H1 (cell line): ENCODE data around the gene RAVER2. TPM values are rescaled to one million over a fixed set of nuclear protein-coding genes. Genes with fewer than 3 reads are reported as not detected.

Experiments
- CTCF ChIA-PET: fragments of 300-600 bp; sonication (Branson Sonifier 250); formaldehyde crosslinking; loops from one replicate; lab custom pipeline; 2021; ENCODE audit not compliant: partially characterized antibody; lab: Charles Lee
- POLR2A ChIA-PET: fragments of 300-600 bp; sonication (Branson Sonifier 250); formaldehyde crosslinking; loops from one replicate; lab custom pipeline; 2021; ENCODE audit warnings: inconsistent platforms; ENCODE audit not compliant: partially characterized antibody; lab: Charles Lee
- DNase-seq, 2 experiments: peaks; one replicate each; pipeline versions ENCODE4 v3.0.0 to v3.0.0-alpha.2; 2010 to 2022; ENCODE audit warnings: low spot score in 2 of 2, low read depth in 1 of 2, mixed read lengths in 1 of 2
- FAIRE-seq: peaks from 2 replicates; lab custom pipeline; 2011; peaks lifted over from hg19 to GRCh38; lab: Jason Lieb, UNC
- H2AFZ ChIP-seq: 2 replicates; pipeline ENCODE4 v1.8.1; 2012; ENCODE audit warnings: low read length, inconsistent platforms
- H2AK5ac ChIP-seq: 2 replicates; pipeline ENCODE4 v1.6.1; 2013; ENCODE audit warnings: low read depth, low read length
- H2BK120ac ChIP-seq: replicated peaks from 2 replicates; pipeline ENCODE3; 2013; ENCODE audit warnings: low read depth, low read length, inconsistent platforms
- H2BK12ac ChIP-seq: 2 replicates; pipeline ENCODE4 v1.6.1; 2013; ENCODE audit warnings: low read depth, low read length
- H2BK15ac ChIP-seq: 2 replicates; pipeline ENCODE4 v1.6.1; 2013; ENCODE audit warnings: low read length
- H2BK20ac ChIP-seq: 2 replicates; pipeline ENCODE4 v1.6.1; 2013; ENCODE audit warnings: low read length
- H2BK5ac ChIP-seq: 2 replicates; pipeline ENCODE4 v1.6.1; 2013; ENCODE audit warnings: low read depth, low read length
- H3K14ac ChIP-seq: 2 replicates; pipeline ENCODE4 v1.6.1; 2013; ENCODE audit warnings: inconsistent platforms; ENCODE audit not compliant: insufficient read length
- H3K18ac ChIP-seq: 2 replicates; pipeline ENCODE4 v1.6.1; 2013; ENCODE audit warnings: low read length; ENCODE audit errors: extremely low read depth
- H3K23ac ChIP-seq: 2 replicates; pipeline ENCODE4 v1.6.1; 2013; ENCODE audit warnings: inconsistent platforms; ENCODE audit not compliant: insufficient read length
- H3K23me2 ChIP-seq: 2 replicates; pipeline ENCODE4 v1.6.1; 2013; ENCODE audit warnings: low read depth, low read length
- H3K27ac ChIP-seq: 2 replicates; pipeline ENCODE4 v1.6.1; 2011; ENCODE audit warnings: low read depth, low read length, inconsistent platforms
- H3K27me3 ChIP-seq, 4 experiments: replicated peaks in 1 of 4; 1 replicate in 1 of 4; 2 replicates in 3 of 4; pipeline versions ENCODE4 v1.6.1 to v1.8.1; 2011 to 2013; ENCODE audit warnings: low read length in 3 of 4, mild to moderate bottlenecking in 3 of 4, inconsistent platforms in 2 of 4, mixed read lengths in 2 of 4, moderate library complexity in 1 of 4; ENCODE audit not compliant: control insufficient read depth in 3 of 4, insufficient read depth in 3 of 4; ENCODE audit errors: extremely low read depth in 1 of 4
- H3K36me3 ChIP-seq, 4 experiments: 2 replicates each; pipeline versions ENCODE4 v1.6.1 to v1.8.1; 2011 to 2013; ENCODE audit warnings: mild to moderate bottlenecking in 4 of 4, low read length in 3 of 4, moderate library complexity in 2 of 4, control low read depth in 1 of 4, inconsistent platforms in 1 of 4; ENCODE audit not compliant: insufficient read depth in 4 of 4, control insufficient read depth in 2 of 4
- H3K4ac ChIP-seq: replicated peaks from 2 replicates; pipeline ENCODE3; 2013; ENCODE audit warnings: low read length, low read depth, mixed read lengths, inconsistent platforms; ENCODE audit not compliant: insufficient read length
- H3K4me1 ChIP-seq, 4 experiments: replicated peaks in 1 of 4; 1 replicate in 1 of 4; 2 replicates in 3 of 4; pipeline versions ENCODE4 v1.6.1 to v1.8.1; 2011 to 2013; ENCODE audit warnings: low read length in 3 of 4, inconsistent platforms in 2 of 4, mixed read lengths in 1 of 4; ENCODE audit not compliant: insufficient read depth in 4 of 4, control insufficient read depth in 3 of 4
- H3K4me2 ChIP-seq, 2 experiments: 2 replicates each; pipeline versions ENCODE4 v1.6.1 to v1.8.1; 2011 to 2013; ENCODE audit warnings: low read depth in 2 of 2, low read length in 2 of 2, control low read depth in 1 of 2, inconsistent platforms in 1 of 2, mild to moderate bottlenecking in 1 of 2; ENCODE audit not compliant: insufficient read depth in 1 of 2
- H3K4me3 ChIP-seq, 4 experiments: fragments of 200-600, 300-600 bp in 1 of 4; sonication (generic), shearing (Covaris generic), sonication (Bioruptor Twin) in 1 of 4; 2 replicates each; pipeline versions ENCODE4 v1.5.1 to v1.8.1; 2011 to 2016; ENCODE audit warnings: low read length in 4 of 4, low read depth in 3 of 4, control low read depth in 2 of 4, inconsistent platforms in 2 of 4, mild to moderate bottlenecking in 2 of 4, mixed read lengths in 1 of 4, moderate library complexity in 1 of 4; ENCODE audit not compliant: insufficient read depth in 2 of 4; ENCODE audit errors: extremely low read depth in 1 of 4
- H3K56ac ChIP-seq: replicated peaks from 2 replicates; pipeline ENCODE3; 2013; ENCODE audit warnings: low read depth, mild to moderate bottlenecking, mixed read lengths, low read length, inconsistent platforms; ENCODE audit not compliant: insufficient read length
- H3K79me1 ChIP-seq: 2 replicates; pipeline ENCODE4 v1.6.1; 2013; ENCODE audit warnings: low read depth, low read length, control low read depth
- H3K79me2 ChIP-seq, 2 experiments: 2 replicates each; pipeline versions ENCODE4 v1.6.1 to v1.8.1; 2012 to 2013; ENCODE audit warnings: low read length in 2 of 2, mild to moderate bottlenecking in 2 of 2, inconsistent platforms in 1 of 2; ENCODE audit not compliant: insufficient read depth in 2 of 2, control insufficient read depth in 1 of 2
- H3K9ac ChIP-seq, 4 experiments: replicated peaks in 1 of 4; 1 replicate in 1 of 4; 2 replicates in 3 of 4; pipeline versions ENCODE4 v1.6.1 to v1.8.1; 2011 to 2013; ENCODE audit warnings: low read depth in 3 of 4, low read length in 3 of 4, control low read depth in 2 of 4, mild to moderate bottlenecking in 2 of 4, moderate library complexity in 2 of 4, inconsistent platforms in 1 of 4; ENCODE audit errors: extremely low read depth in 1 of 4
- H3K9me3 ChIP-seq, 2 experiments: 2 replicates each; pipeline versions ENCODE4 v1.6.1 to v1.8.1; 2012 to 2013; ENCODE audit warnings: mild to moderate bottlenecking in 2 of 2, moderate library complexity in 2 of 2, control low read depth in 1 of 2, inconsistent platforms in 1 of 2, low read depth in 1 of 2, low read length in 1 of 2, mixed read lengths in 1 of 2; ENCODE audit not compliant: insufficient read depth in 2 of 2
- H4K20me1 ChIP-seq, 2 experiments: replicated peaks in 1 of 2; 2 replicates each; pipeline versions ENCODE3 to v1.8.1; 2011 to 2013; ENCODE audit warnings: inconsistent platforms in 2 of 2, low read length in 2 of 2, mild to moderate bottlenecking in 1 of 2; ENCODE audit not compliant: insufficient read depth in 2 of 2, control insufficient read depth in 1 of 2
- H4K5ac ChIP-seq: 2 replicates; pipeline ENCODE4 v1.6.1; 2013; ENCODE audit warnings: low read length, low read depth, mixed read lengths, inconsistent platforms; ENCODE audit not compliant: insufficient read length
- H4K8ac ChIP-seq: 2 replicates; pipeline ENCODE4 v1.8.0; 2013; ENCODE audit warnings: mild to moderate bottlenecking, moderate library complexity, low read length, inconsistent platforms; ENCODE audit not compliant: insufficient read depth; ENCODE audit errors: extremely low read depth
- H4K91ac ChIP-seq: replicated peaks from 2 replicates; pipeline ENCODE3; 2013; ENCODE audit warnings: low read length, mixed read lengths, inconsistent platforms; ENCODE audit not compliant: insufficient read length
- CBX5 ChIP-seq: fragments of 300-800, 300-1000 bp; sonication (generic); IDR thresholded peaks from 2 replicates; pipeline ENCODE4 v1.7.1; 2016; ENCODE audit warnings: antibody characterized with exemption, low read length, low read depth
- CBX8 ChIP-seq: fragments of 300-800, 300-1000 bp; sonication (generic); IDR thresholded peaks from 2 replicates; pipeline ENCODE4 v1.7.1; 2016; ENCODE audit warnings: low read depth, low read length, borderline replicate concordance
- CEBPB ChIP-seq: IDR thresholded peaks from 2 replicates; pipeline ENCODE4 v1.6.1; 2012; ENCODE audit warnings: low read depth, low read length
- CHD1 ChIP-seq: IDR thresholded peaks from 2 replicates; pipeline ENCODE4 v1.6.1; 2012; ENCODE audit warnings: low read depth, low read length, improper control_type of control experiment
- EZH2 ChIP-seq: fragments of 200-600 bp; sonication (generic); IDR thresholded peaks from 2 replicates; pipeline ENCODE4 v1.7.1; 2012; ENCODE audit warnings: low read depth, mild to moderate bottlenecking, moderate library complexity, low read length, inconsistent platforms; ENCODE audit not compliant: severe bottlenecking
- FOSL1 ChIP-seq: IDR thresholded peaks from 2 replicates; pipeline ENCODE4 v1.6.1; 2011; ENCODE audit warnings: mild to moderate bottlenecking, low read depth, low read length, moderate library complexity; ENCODE audit not compliant: insufficient read depth
- GTF2F1 ChIP-seq: IDR thresholded peaks from 2 replicates; pipeline ENCODE4 v1.6.1; 2012; ENCODE audit warnings: low read depth, low read length, improper control_type of control experiment, borderline replicate concordance
- NRF1 ChIP-seq: IDR thresholded peaks from 2 replicates; pipeline ENCODE4 v1.6.1; 2011; ENCODE audit warnings: mild to moderate bottlenecking, low read depth, low read length, improper control_type of control experiment
- POLR2A ChIP-seq, 2 experiments: IDR thresholded peaks; 1 replicate in 1 of 2; 2 replicates in 1 of 2; pipeline ENCODE4 v1.6.1; 2011; ENCODE audit warnings: low read depth in 2 of 2, low read length in 2 of 2, mild to moderate bottlenecking in 2 of 2; ENCODE audit errors: control extremely low read depth in 1 of 2
- RFX5 ChIP-seq: IDR thresholded peaks from 2 replicates; pipeline ENCODE4 v1.6.1; 2011; ENCODE audit warnings: low read depth, low read length, improper control_type of control experiment, borderline replicate concordance
- SIX5 ChIP-seq: IDR thresholded peaks from 2 replicates; pipeline ENCODE4 v1.6.1; 2011; ENCODE audit warnings: mild to moderate bottlenecking, low read depth, low read length
- SRF ChIP-seq: IDR thresholded peaks from 2 replicates; pipeline ENCODE4 v1.6.1; 2011; ENCODE audit warnings: mild to moderate bottlenecking, low read depth, low read length, moderate library complexity
- TAF1 ChIP-seq: IDR thresholded peaks from 2 replicates; pipeline ENCODE4 v1.6.1; 2011; ENCODE audit warnings: mild to moderate bottlenecking, low read depth, low read length
- TAF7 ChIP-seq: optimal IDR thresholded peaks from 2 replicates; pipeline ENCODE3; 2011; ENCODE audit warnings: low read depth, mild to moderate bottlenecking, inconsistent platforms, low read length, moderate library complexity, borderline replicate concordance
- YY1 ChIP-seq: IDR thresholded peaks from 2 replicates; pipeline ENCODE4 v1.6.1; 2011; ENCODE audit warnings: low read depth, mild to moderate bottlenecking, low read length
- polyA plus RNA-seq, 7 experiments: library from polyadenylated mRNA; depleted of rRNA in 3 of 7; stranded (reverse) in 5 of 7; unstranded in 2 of 7; fragments of >200 nt in 5 of 7; fragments of 200-250 nt in 2 of 7; gene quantifications; 1 replicate in 5 of 7; 2 replicates in 1 of 7; 4 replicates in 1 of 7; pipeline versions ENCODE4 v1.2.1 to v1.2.3, GENCODE V29; 2011 to 2013; ENCODE audit warnings: missing spikeins in 2 of 7, mixed read lengths in 2 of 7
- total RNA-seq: library from RNA; stranded (reverse); fragmentation: NEBNext Ultra II Directional; extraction: Animal tissue kit (Norgen Biotek cat#: 25700); gene quantifications from 2 replicates; pipeline ENCODE4 v1.2.1, GENCODE V29; 2021
- TF ChIP-seq, protein P1 (sequence below): IDR thresholded peaks from 2 replicates; pipeline ENCODE4 v1.6.1; 2011; ENCODE audit warnings: low read depth, mild to moderate bottlenecking, low read length; ENCODE audit not compliant: insufficient read depth

The RAVER2 gene
- total and polyA plus RNA-seq, 2 of the 8 experiments (the other 6 are each of a cell fraction or from before 2014, with no cell fraction given): 10.5 to 19.5 TPM

DNA sequence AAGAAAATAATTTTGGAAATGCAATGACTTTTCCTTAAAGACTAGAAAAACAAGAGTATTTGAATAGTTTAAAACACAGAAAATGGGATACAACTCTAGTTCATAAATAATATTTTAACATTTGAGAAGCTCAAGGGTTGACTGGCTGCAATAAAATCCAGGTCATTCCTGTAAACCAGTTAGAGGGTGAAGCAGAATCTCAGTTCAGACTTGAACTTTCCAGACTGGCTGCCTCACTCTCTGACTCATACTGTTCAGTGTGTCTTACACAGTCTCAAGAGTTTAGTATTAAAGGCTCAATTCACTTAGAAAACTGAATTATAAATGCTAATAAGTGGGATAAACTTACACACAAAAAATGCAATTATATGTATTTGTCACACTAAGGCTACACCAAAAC lies 89.9 kb downstream of the RAVER2 start:
- no peaks in the 10 kb centered on the region for H3K27me3 ChIP-seq
- no peak overlapping the region for H2BK20ac ChIP-seq
- no peaks in the 10 kb centered on the region for H4K20me1 ChIP-seq
- POLR2A ChIA-PET: no interaction called here
- no peak overlapping the region for H3K14ac ChIP-seq
- H2BK5ac ChIP-seq: no peak overlapping the region
- no peak overlapping the region for H2BK12ac ChIP-seq
- no peak overlapping the region for H3K4me3 ChIP-seq
- no peak overlapping the region for H3K4ac ChIP-seq
- no peak overlapping the region for H3K23ac ChIP-seq
- H3K56ac ChIP-seq: no peak overlapping the region
- peaks cover 0 to 6% (median 0%) of the 10 kb centered on the region in 4 experiments; a peak in 2 of 7 replicates for H3K4me1 ChIP-seq
- H3K36me3 ChIP-seq: peaks cover 0 to 18% (median 8%) of the 10 kb centered on the region in 4 experiments; a peak in 7 of 8 replicates
- H3K79me2 ChIP-seq: no peaks in the 10 kb centered on the region
- no peaks in the 10 kb centered on the region for H3K79me1 ChIP-seq
- H2AK5ac ChIP-seq: no peak overlapping the region
- FAIRE-seq: no peak
- no peak overlapping the region for H2BK120ac ChIP-seq
- H4K8ac ChIP-seq: no peak overlapping the region
- H4K91ac ChIP-seq: no peak overlapping the region
- H3K23me2 ChIP-seq: no peaks in the 10 kb centered on the region
- no peak overlapping the region for H3K4me2 ChIP-seq
- peak overlapping the region in 1 of 4 experiments; percentile 34; a peak in 1 of 7 replicates for H3K9ac ChIP-seq
- H2AFZ ChIP-seq: no peak overlapping the region
- no peak for DNase-seq
- no peak overlapping the region for H3K18ac ChIP-seq
- no peak overlapping the region for H2BK15ac ChIP-seq
- no peak overlapping the region for H3K27ac ChIP-seq
- no peak overlapping the region for H4K5ac ChIP-seq
- CTCF ChIA-PET: interaction anchor here (1.1 to 3.9 kb wide), 2 partner anchors 10 to 216 kb away, joined by 3 to 20 read pairs; no protein-coding TSS in a partner anchor
- no peaks in the 10 kb centered on the region for H3K9me3 ChIP-seq
- TF ChIP-seq CBX8 (no peak), YY1 (no peak), CHD1 (no peak), CBX5 (no peak), TAF1 (no peak), TAF7 (no peak), FOSL1 (no peak), SRF (no peak), SIX5 (no peak), NRF1 (no peak), POLR2A (IDR thresholded peaks at IDR 0.05; ENCODE audit: control extremely low read depth in 1 of 2, low read depth in 2 of 2, low read length in 2 of 2) (no peak), EZH2 (no peak), RFX5 (no peak), CEBPB (no peak), GTF2F1 (no peak)
- TF ChIP-seq, protein P1, sequence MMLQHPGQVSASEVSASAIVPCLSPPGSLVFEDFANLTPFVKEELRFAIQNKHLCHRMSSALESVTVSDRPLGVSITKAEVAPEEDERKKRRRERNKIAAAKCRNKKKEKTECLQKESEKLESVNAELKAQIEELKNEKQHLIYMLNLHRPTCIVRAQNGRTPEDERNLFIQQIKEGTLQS: no peak
